ENCODE measurements around the gene CNGB1.

DNA sequence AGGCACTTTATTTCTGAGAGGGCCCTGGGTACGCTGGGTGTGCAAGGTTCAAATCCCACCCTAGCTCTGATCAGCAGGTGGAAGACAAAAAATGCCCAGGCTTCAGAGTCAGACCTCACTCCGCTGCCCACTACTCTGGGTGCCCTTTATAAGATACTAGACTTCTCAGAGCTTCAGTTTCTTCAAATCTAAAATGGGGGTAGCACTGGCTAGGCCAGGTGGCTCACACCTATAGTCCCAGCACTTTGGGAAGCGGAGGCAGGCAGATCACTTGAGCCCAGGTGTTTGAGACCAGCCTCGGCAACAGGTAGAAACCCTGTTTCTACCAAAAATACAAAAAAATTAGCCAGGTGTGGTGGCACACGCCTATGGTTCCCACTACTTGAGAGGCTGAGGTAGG, 32.0 kb upstream of the CNGB1 start:
- TF ChIP-seq POLR2A (IDR thresholded peaks at IDR 0.05): no peak
- TF ChIP-seq, protein P1, sequence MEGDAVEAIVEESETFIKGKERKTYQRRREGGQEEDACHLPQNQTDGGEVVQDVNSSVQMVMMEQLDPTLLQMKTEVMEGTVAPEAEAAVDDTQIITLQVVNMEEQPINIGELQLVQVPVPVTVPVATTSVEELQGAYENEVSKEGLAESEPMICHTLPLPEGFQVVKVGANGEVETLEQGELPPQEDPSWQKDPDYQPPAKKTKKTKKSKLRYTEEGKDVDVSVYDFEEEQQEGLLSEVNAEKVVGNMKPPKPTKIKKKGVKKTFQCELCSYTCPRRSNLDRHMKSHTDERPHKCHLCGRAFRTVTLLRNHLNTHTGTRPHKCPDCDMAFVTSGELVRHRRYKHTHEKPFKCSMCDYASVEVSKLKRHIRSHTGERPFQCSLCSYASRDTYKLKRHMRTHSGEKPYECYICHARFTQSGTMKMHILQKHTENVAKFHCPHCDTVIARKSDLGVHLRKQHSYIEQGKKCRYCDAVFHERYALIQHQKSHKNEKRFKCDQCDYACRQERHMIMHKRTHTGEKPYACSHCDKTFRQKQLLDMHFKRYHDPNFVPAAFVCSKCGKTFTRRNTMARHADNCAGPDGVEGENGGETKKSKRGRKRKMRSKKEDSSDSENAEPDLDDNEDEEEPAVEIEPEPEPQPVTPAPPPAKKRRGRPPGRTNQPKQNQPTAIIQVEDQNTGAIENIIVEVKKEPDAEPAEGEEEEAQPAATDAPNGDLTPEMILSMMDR (IDR thresholded peaks at IDR 0.05): no peak
